ENCODE measurements around the gene SCLY. TPM values are rescaled to one million over a fixed set of nuclear protein-coding genes. Genes with fewer than 3 reads are reported as not detected.

SCLY gene
- polyA plus RNA-seq, 2 of the 4 experiments (the other 2 are of a cell fraction), result 19.0 to 28.3 TPM

DNA sequence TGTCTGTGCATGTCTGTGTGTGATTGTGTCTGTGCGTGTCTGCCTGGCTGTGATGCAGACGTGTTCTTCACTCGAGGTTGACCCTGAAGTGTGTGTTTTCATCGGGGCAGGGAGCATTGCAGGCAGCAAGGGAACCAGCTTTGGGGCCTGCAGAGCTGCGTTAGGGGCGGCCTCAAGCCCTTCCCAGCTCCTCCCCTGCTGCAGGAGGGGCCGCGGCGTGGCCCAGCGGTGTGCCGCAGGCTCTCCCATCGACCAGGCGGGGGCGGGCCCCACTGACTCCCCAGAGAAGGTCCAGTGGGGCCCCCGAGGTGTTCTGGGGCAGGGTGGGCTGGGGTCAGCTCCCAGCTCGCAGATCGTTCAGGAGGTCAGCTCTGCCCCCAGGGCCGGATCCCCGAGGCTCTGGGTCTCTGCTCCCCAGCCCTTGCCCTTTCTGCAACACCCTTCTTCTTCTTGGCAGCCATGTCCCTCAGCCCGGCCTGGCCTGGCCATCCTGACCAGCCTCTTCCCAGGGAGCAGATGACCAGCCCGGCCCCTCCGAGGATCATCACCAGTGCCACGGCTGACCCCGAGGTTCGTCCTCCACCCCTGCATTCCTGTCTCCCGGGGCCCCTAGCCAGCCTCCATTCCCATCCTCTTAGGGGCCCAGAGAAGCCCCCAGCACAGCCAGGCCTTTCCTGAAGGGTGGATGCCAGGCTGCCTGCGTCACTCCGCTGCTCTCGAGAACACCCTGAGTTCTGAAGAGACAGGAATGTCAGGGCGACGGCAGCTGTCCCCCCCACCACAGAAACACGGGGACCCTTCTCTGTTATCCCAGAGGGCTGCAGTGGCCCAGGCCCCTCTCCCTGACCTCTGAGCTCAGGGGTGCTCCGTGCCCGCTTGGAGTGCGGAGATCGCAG, 66.6 kb downstream of the SCLY start:
- DNase-seq (ENCODE audit: low read depth in 1 of 2, low spot score in 1 of 2) (peak in 1 of 2 experiments; percentile 44), ATAC-seq (peak; percentile 42 to 80; a peak in 4 of 6 replicates), FAIRE-seq (no peak)
- TF ChIP-seq CBX2 (IDR thresholded peaks at IDR 0.05; ENCODE audit: borderline replicate concordance, low read depth) (no peak), HEYL (CRISPR knock-in tag; IDR thresholded peaks at IDR 0.05) (no peak), EHF (CRISPR knock-in tag; IDR thresholded peaks at IDR 0.05) (no peak), ZNF302 (CRISPR knock-in tag; IDR thresholded peaks at IDR 0.05) (no peak), SREBF2 (IDR thresholded peaks at IDR 0.05) (no peak), ZFP36 (IDR thresholded peaks at IDR 0.05; ENCODE audit: borderline replicate concordance, partially characterized antibody) (no peak), JUN (IDR thresholded peaks at IDR 0.05) (no peak), HOXB5 (CRISPR knock-in tag; IDR thresholded peaks at IDR 0.05) (no peak), EHMT2 (IDR thresholded peaks at IDR 0.05; ENCODE audit: low read depth) (no peak), NPAS2 (CRISPR knock-in tag; IDR thresholded peaks at IDR 0.05; ENCODE audit: borderline replicate concordance) (no peak), RFX5 (IDR thresholded peaks at IDR 0.05) (no peak), CHD2 (IDR thresholded peaks at IDR 0.05; ENCODE audit: low read length, partially characterized antibody) (no peak), MAZ (IDR thresholded peaks at IDR 0.05; ENCODE audit: borderline replicate concordance, low read depth, low read length) (no peak), RCOR1 (IDR thresholded peaks at IDR 0.05; ENCODE audit: low read depth, low read length) (no peak)
- TF ChIP-seq, protein P1, sequence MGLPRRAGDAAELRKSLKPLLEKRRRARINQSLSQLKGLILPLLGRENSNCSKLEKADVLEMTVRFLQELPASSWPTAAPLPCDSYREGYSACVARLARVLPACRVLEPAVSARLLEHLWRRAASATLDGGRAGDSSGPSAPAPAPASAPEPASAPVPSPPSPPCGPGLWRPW (IDR thresholded peaks at IDR 0.05), result no peak
- TF ChIP-seq, protein P2, sequence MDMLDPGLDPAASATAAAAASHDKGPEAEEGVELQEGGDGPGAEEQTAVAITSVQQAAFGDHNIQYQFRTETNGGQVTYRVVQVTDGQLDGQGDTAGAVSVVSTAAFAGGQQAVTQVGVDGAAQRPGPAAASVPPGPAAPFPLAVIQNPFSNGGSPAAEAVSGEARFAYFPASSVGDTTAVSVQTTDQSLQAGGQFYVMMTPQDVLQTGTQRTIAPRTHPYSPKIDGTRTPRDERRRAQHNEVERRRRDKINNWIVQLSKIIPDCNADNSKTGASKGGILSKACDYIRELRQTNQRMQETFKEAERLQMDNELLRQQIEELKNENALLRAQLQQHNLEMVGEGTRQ (IDR thresholded peaks at IDR 0.05), result no peak
- TF ChIP-seq, protein P3, sequence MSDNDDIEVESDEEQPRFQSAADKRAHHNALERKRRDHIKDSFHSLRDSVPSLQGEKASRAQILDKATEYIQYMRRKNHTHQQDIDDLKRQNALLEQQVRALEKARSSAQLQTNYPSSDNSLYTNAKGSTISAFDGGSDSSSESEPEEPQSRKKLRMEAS (IDR thresholded peaks at IDR 0.05), result no peak
- 0 out of 6 replicates have a peak overlapping the region, but pooled peaks of 1 of the 2 experiments have one; percentile 42 for H3K27ac ChIP-seq
- no peaks in the 10 kb centered on the region for H3K4me1 ChIP-seq
- ChIA-PET POLR2A (interaction anchor here (0.6 kb wide), 1 partner anchor 162 kb away, joined by 4 read pairs; no protein-coding TSS in a partner anchor), CTCF (interaction anchor here (0.6 to 1.2 kb wide), 2 partner anchors 12 to 26 kb away, joined by 3 read pairs; no protein-coding TSS in a partner anchor)
- no peak overlapping the region for H3K4me3 ChIP-seq
- 0 out of 3 replicates have a peak overlapping the region, but pooled peaks have one; percentile 12 for H3K4me2 ChIP-seq
- 71% methylated on average over 17 of the region's 36 CpGs for WGBS (ENCODE audit: missing lambda C conversion rate)
- H3K9me3 ChIP-seq, result no peaks in the 10 kb centered on the region

DNA sequence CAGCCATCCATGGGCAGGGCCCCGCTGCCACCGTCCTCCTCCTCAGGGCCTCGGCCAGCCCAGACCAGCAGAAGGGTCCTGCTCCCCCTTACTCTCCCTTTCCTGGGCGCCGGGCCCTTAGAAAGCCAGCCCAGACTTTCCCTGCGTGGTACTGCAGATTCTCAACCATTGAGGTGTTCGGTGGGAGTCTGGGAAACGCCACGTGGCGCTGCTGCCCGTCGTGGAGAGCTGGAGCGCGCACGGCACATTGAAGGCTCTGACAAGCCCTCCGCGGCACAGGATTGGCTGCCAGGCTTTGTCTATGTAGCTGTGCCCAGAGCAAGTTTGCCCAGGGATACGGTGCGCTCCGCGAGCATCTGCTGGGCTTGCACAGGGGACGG, 67.2 kb downstream of the SCLY start:
- Histone ChIP-seq H3K4me2 (no peak overlapping the region), H3K27ac (no peak overlapping the region), H3K9me3 (no peaks in the 10 kb centered on the region), H3K4me3 (no peak overlapping the region), H3K4me1 (no peaks in the 10 kb centered on the region)
- ChIA-PET POLR2A (no interaction called here), CTCF (no interaction called here)
- TF ChIP-seq POLR2AphosphoS2 (conservative IDR thresholded peaks at IDR 0.05; ENCODE audit: low read length) (no peak), FOSB (CRISPR knock-in tag; IDR thresholded peaks at IDR 0.05) (no peak), ZSCAN20 (CRISPR knock-in tag; IDR thresholded peaks at IDR 0.05) (no peak), NR3C1 (IDR thresholded peaks at IDR 0.05) (no peak), HOXA7 (CRISPR knock-in tag; IDR thresholded peaks at IDR 0.05) (no peak), CBX8 (IDR thresholded peaks at IDR 0.05) (no peak), CBX2 (IDR thresholded peaks at IDR 0.05; ENCODE audit: borderline replicate concordance, low read depth) (no peak), MAZ (IDR thresholded peaks at IDR 0.05; ENCODE audit: borderline replicate concordance, low read depth, low read length) (no peak), RCOR1 (IDR thresholded peaks at IDR 0.05; ENCODE audit: low read depth, low read length) (no peak)
- TF ChIP-seq, protein P1 (IDR thresholded peaks at IDR 0.05), result no peak
- TF ChIP-seq, protein P2 (IDR thresholded peaks at IDR 0.05), result no peak
- TF ChIP-seq, protein P3 (IDR thresholded peaks at IDR 0.05), result no peak
- FAIRE-seq (no peak), DNase-seq (ENCODE audit: low read depth in 1 of 2, low spot score in 1 of 2) (no peak), ATAC-seq (no peak)
- WGBS (ENCODE audit: missing lambda C conversion rate), result 93% methylated on average over 20 of the region's 22 CpGs
